HCT116 (cell line): ENCODE data around the gene TCF7L2. TPM values are rescaled to one million over a fixed set of nuclear protein-coding genes. Genes with fewer than 3 reads are reported as not detected.

Experiments
- ATAC-seq: fragments of 200-7000 bp; cut with Tn5 transposase; 2 replicates; pipeline ENCODE4 v1.9.1; 2020; ENCODE audit warnings: mild to moderate bottlenecking, moderate library complexity
- BruUV-seq: library from RNA; stranded (reverse); fragments of 400-500 nt; replicated peaks from 2 replicates; lab custom pipeline; 2021; lab: Mats Ljungman, UMichigan
- CTCF ChIA-PET: fragments of 300-600 bp; sonication (Branson Sonifier 250); formaldehyde crosslinking; loops from one replicate; lab custom pipeline; 2021; ENCODE audit warnings: antibody characterized with exemption; lab: Charles Lee
- POLR2A ChIA-PET: fragments of 300-600, 350-600 bp; sonication (Branson Sonifier 250); formaldehyde crosslinking; loops from one replicate; lab custom pipeline; 2021; ENCODE audit warnings: antibody characterized with exemption; lab: Charles Lee
- RAD21 ChIA-PET, 2 experiments: fragments of 300-600 bp; sonication (Branson Sonifier 250); formaldehyde crosslinking; loops; one replicate each; lab custom pipeline; 2023; ENCODE audit warnings: low total read pairs in 2 of 2; ENCODE audit not compliant: uncharacterized antibody in 2 of 2, unreplicated experiment in 2 of 2, low non-redundant PET in 1 of 2; lab: Charles Lee
- DNase-seq: peaks from one replicate; pipeline ENCODE4 v3.0.0-alpha.2; 2010; ENCODE audit warnings: low read depth, low spot score
- H2AFZ ChIP-seq: fragments of 200-600 bp; shearing (Covaris generic), sonication (generic); 2 replicates; pipeline ENCODE4 v1.6.1; 2017; ENCODE audit warnings: low read depth, mixed run types, mixed read lengths, antibody characterized with exemption, low read length; ENCODE audit not compliant: poor library complexity, severe bottlenecking
- H3K27ac ChIP-seq: 2 replicates; pipeline ENCODE4 v1.5.1; 2012; ENCODE audit warnings: low read depth, low read length
- H3K27me3 ChIP-seq: fragments of 200-600 bp; sonication (generic); 2 replicates; pipeline ENCODE4 v1.6.1; 2016; ENCODE audit warnings: mixed run types, low read length, mixed read lengths; ENCODE audit not compliant: insufficient read depth
- H3K36me3 ChIP-seq, 2 experiments: fragments of 200-500 bp in 1 of 2; fragments of 200-600 bp in 1 of 2; sonication (Bioruptor generic) in 1 of 2; sonication (generic) in 1 of 2; 2 replicates each; pipeline versions ENCODE4 v1.5.1 to v1.6.1; 2014 to 2016; ENCODE audit warnings: low read length in 2 of 2, inconsistent platforms in 1 of 2, mixed read lengths in 1 of 2, mixed run types in 1 of 2; ENCODE audit not compliant: insufficient read depth in 2 of 2, control insufficient read depth in 1 of 2
- H3K4me1 ChIP-seq, 2 experiments: fragments of 200-600 bp in 1 of 2; sonication (generic) in 1 of 2; 2 replicates each; pipeline versions ENCODE4 v1.5.1 to v1.6.1; 2012 to 2017; ENCODE audit warnings: low read length in 2 of 2, inconsistent platforms in 1 of 2, mild to moderate bottlenecking in 1 of 2, mixed read lengths in 1 of 2, mixed run types in 1 of 2, moderate library complexity in 1 of 2; ENCODE audit not compliant: insufficient read depth in 2 of 2, control insufficient read depth in 1 of 2
- H3K4me2 ChIP-seq: fragments of 200-600 bp; sonication (generic); 2 replicates; pipeline ENCODE4 v1.6.1; 2017; ENCODE audit warnings: mixed run types, low read length, mixed read lengths
- H3K4me3 ChIP-seq, 2 experiments: fragments of 200-600 bp in 1 of 2; sonication (generic) in 1 of 2; replicated peaks in 1 of 2; 2 replicates each; pipeline ENCODE4 v1.5.1; 2011 to 2016; ENCODE audit warnings: low read length in 2 of 2, control low read depth in 1 of 2, low read depth in 1 of 2, mild to moderate bottlenecking in 1 of 2, mixed read lengths in 1 of 2, mixed run types in 1 of 2
- H3K79me2 ChIP-seq: fragments of 200-600 bp; sonication (generic); 2 replicates; pipeline ENCODE4 v1.6.1; 2017; ENCODE audit warnings: mild to moderate bottlenecking, mixed run types, low read length, moderate library complexity, mixed read lengths; ENCODE audit not compliant: insufficient read depth
- H3K9ac ChIP-seq: fragments of 200-600 bp; sonication (generic); 2 replicates; pipeline ENCODE4 v1.6.1; 2016; ENCODE audit warnings: low read length, mixed read lengths
- H3K9me2 ChIP-seq: fragments of 200-600 bp; sonication (generic), shearing (Covaris generic); 2 replicates; pipeline ENCODE4 v1.6.1; 2017; ENCODE audit warnings: mixed run types, mild to moderate bottlenecking, moderate library complexity; ENCODE audit not compliant: insufficient read depth
- H3K9me3 ChIP-seq, 2 experiments: fragments of 200-500 bp in 1 of 2; fragments of 200-600 bp in 1 of 2; sonication (Bioruptor generic) in 1 of 2; sonication (generic) in 1 of 2; 2 replicates each; pipeline ENCODE4 v1.6.1; 2014 to 2017; ENCODE audit warnings: low read length in 2 of 2, mixed read lengths in 2 of 2, inconsistent platforms in 1 of 2, low read depth in 1 of 2, mild to moderate bottlenecking in 1 of 2, mixed run types in 1 of 2, moderate library complexity in 1 of 2; ENCODE audit not compliant: control insufficient read depth in 1 of 2, insufficient read depth in 1 of 2
- H4K20me1 ChIP-seq: fragments of 200-600 bp; sonication (generic), shearing (Covaris generic); 2 replicates; pipeline ENCODE4 v1.6.1; 2017; ENCODE audit warnings: mixed run types, mild to moderate bottlenecking, moderate library complexity; ENCODE audit not compliant: insufficient read depth
- CEBPB ChIP-seq: IDR thresholded peaks from 2 replicates; pipeline ENCODE4 v1.6.1; 2012; ENCODE audit warnings: low read depth
- EGR1 ChIP-seq: IDR thresholded peaks from 2 replicates; pipeline ENCODE4 v1.6.1; 2012; ENCODE audit warnings: low read depth
- EZH2 ChIP-seq: fragments of 200-600 bp; sonication (generic); IDR thresholded peaks from 2 replicates; pipeline ENCODE4 v1.6.1; 2017; ENCODE audit warnings: antibody characterized with exemption, mixed run types
- FOSL1 ChIP-seq: IDR thresholded peaks from 2 replicates; pipeline ENCODE4 v1.6.1; 2012; ENCODE audit warnings: low read depth
- JUND ChIP-seq: IDR thresholded peaks from 2 replicates; pipeline ENCODE4 v1.6.1; 2012
- POLR2A ChIP-seq: IDR thresholded peaks from 2 replicates; pipeline ENCODE4 v1.7.0; 2011; ENCODE audit warnings: borderline replicate concordance; ENCODE audit not compliant: insufficient read depth, insufficient read length; ENCODE audit errors: extremely low read depth
- SIN3A ChIP-seq: IDR thresholded peaks from 2 replicates; pipeline ENCODE4 v1.6.1; 2012; ENCODE audit warnings: low read depth
- SP1 ChIP-seq: IDR thresholded peaks from 2 replicates; pipeline ENCODE4 v1.6.1; 2012; ENCODE audit warnings: low read depth
- SRF ChIP-seq: IDR thresholded peaks from 2 replicates; pipeline ENCODE4 v1.6.1; 2012; ENCODE audit warnings: low read depth
- TCF7L2 ChIP-seq: IDR thresholded peaks from 2 replicates; pipeline ENCODE4 v1.7.0; 2011; ENCODE audit warnings: borderline replicate concordance, inconsistent platforms; ENCODE audit not compliant: insufficient read depth, insufficient read length; ENCODE audit errors: extremely low read depth
- ZFX ChIP-seq: fragments of 450-650 bp; IDR thresholded peaks from 2 replicates; pipeline ENCODE4 v1.6.1; 2017
- ZNF274 ChIP-seq: fragments of 200-500 bp; sonication (Bioruptor generic); IDR thresholded peaks from 2 replicates; pipeline ENCODE4 v1.6.1; 2014; ENCODE audit warnings: mild to moderate bottlenecking, low read depth, low read length, inconsistent platforms
- intact Hi-C: fragments of 100-400 bp; cut with micrococcal nuclease; formaldehyde crosslinking; loops from 2 replicates; pipeline ENCODE4 v1.10.0; 2022
- total RNA-seq: library from RNA; stranded (reverse); gene quantifications from one replicate; pipeline ENCODE4 v1.2.1, GENCODE V29; 2021; ENCODE audit not compliant: unreplicated experiment
- TF ChIP-seq, protein P1 (sequence below): IDR thresholded peaks from 2 replicates; pipeline ENCODE4 v1.6.1; 2012; ENCODE audit warnings: low read depth
- TF ChIP-seq, protein P2 (sequence below), 3 experiments: fragments of 200-600 bp in 1 of 3; sonication (generic) in 1 of 3; IDR thresholded peaks in 2 of 3; conservative IDR thresholded peaks in 1 of 3; 2 replicates each; pipeline ENCODE4 v1.5.1; 2012 to 2017; ENCODE audit warnings: low read depth in 2 of 3, low read length in 2 of 3, antibody characterized with exemption in 1 of 3, borderline replicate concordance in 1 of 3, control low read depth in 1 of 3, mild to moderate bottlenecking in 1 of 3, mixed read lengths in 1 of 3, mixed run types in 1 of 3, moderate library complexity in 1 of 3; ENCODE audit not compliant: insufficient read depth in 1 of 3
- TF ChIP-seq, protein P3 (sequence below): IDR thresholded peaks from 2 replicates; pipeline ENCODE4 v1.6.1; 2012

Gene TCF7L2
- total RNA-seq, 1 experiment from 2014 or later = 164 TPM

DNA sequence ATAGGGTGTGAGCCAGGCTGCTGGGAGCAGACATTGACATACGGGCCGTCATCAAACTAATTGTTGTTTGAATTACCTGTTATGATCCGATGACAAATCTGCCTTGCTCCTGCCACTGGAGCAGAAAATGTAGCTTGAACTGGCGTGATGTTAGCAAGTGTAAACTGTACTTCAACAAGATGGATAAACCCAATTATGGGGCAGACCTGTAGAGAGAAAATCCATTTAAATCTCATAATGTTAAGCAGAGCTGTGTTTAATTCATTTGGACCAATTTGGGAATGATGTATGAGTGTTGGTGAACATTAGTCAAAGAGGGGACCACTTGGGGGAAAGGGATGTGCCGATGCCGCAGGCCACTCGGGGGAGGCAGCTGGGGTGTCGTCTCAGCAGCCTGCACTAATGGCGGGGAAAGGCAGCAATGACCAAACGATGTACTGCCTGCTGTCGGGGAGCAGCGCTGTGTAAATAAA, 27.4 kb downstream of the TCF7L2 start:
- POLR2A ChIA-PET = interaction anchor here (1.1 kb wide), 1 partner anchor 22 kb away, joined by 3 read pairs; no protein-coding TSS in a partner anchor
- intact Hi-C loops = no loop called here
- no peaks in the 10 kb centered on the region for H3K27me3 ChIP-seq

More for the DNA sequence above, 27.4 kb downstream of the TCF7L2 start:
- H3K79me2 ChIP-seq = peaks cover 100% of the 10 kb centered on the region
- no peak overlapping the region for H3K4me3 ChIP-seq
- no peak for ATAC-seq
- BruUV-seq = no TSS peak
- TF ChIP-seq SP1 (no peak), EZH2 (no peak), CEBPB (no peak), SRF (no peak), ZNF274 (no peak), POLR2A (no peak), FOSL1 (no peak), ZFX (no peak), SIN3A (no peak), EGR1 (no peak), TCF7L2 (no peak), JUND (no peak)
- TF ChIP-seq, protein P1, sequence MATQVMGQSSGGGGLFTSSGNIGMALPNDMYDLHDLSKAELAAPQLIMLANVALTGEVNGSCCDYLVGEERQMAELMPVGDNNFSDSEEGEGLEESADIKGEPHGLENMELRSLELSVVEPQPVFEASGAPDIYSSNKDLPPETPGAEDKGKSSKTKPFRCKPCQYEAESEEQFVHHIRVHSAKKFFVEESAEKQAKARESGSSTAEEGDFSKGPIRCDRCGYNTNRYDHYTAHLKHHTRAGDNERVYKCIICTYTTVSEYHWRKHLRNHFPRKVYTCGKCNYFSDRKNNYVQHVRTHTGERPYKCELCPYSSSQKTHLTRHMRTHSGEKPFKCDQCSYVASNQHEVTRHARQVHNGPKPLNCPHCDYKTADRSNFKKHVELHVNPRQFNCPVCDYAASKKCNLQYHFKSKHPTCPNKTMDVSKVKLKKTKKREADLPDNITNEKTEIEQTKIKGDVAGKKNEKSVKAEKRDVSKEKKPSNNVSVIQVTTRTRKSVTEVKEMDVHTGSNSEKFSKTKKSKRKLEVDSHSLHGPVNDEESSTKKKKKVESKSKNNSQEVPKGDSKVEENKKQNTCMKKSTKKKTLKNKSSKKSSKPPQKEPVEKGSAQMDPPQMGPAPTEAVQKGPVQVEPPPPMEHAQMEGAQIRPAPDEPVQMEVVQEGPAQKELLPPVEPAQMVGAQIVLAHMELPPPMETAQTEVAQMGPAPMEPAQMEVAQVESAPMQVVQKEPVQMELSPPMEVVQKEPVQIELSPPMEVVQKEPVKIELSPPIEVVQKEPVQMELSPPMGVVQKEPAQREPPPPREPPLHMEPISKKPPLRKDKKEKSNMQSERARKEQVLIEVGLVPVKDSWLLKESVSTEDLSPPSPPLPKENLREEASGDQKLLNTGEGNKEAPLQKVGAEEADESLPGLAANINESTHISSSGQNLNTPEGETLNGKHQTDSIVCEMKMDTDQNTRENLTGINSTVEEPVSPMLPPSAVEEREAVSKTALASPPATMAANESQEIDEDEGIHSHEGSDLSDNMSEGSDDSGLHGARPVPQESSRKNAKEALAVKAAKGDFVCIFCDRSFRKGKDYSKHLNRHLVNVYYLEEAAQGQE = no peak
- TF ChIP-seq, protein P2, sequence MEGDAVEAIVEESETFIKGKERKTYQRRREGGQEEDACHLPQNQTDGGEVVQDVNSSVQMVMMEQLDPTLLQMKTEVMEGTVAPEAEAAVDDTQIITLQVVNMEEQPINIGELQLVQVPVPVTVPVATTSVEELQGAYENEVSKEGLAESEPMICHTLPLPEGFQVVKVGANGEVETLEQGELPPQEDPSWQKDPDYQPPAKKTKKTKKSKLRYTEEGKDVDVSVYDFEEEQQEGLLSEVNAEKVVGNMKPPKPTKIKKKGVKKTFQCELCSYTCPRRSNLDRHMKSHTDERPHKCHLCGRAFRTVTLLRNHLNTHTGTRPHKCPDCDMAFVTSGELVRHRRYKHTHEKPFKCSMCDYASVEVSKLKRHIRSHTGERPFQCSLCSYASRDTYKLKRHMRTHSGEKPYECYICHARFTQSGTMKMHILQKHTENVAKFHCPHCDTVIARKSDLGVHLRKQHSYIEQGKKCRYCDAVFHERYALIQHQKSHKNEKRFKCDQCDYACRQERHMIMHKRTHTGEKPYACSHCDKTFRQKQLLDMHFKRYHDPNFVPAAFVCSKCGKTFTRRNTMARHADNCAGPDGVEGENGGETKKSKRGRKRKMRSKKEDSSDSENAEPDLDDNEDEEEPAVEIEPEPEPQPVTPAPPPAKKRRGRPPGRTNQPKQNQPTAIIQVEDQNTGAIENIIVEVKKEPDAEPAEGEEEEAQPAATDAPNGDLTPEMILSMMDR (IDR thresholded peaks at IDR 0.05 in 2 of 3, conservative IDR thresholded peaks at IDR 0.05 in 1 of 3; ENCODE audit: borderline replicate concordance in 1 of 3, insufficient read depth in 1 of 3, low read depth in 2 of 3, low read length in 2 of 3) = no peak
- TF ChIP-seq, protein P3, sequence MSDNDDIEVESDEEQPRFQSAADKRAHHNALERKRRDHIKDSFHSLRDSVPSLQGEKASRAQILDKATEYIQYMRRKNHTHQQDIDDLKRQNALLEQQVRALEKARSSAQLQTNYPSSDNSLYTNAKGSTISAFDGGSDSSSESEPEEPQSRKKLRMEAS = no peak
- no peaks in the 10 kb centered on the region for H3K9me2 ChIP-seq
- CTCF ChIA-PET = no interaction called here
- peaks cover 67 to 75% of the 10 kb centered on the region in 2 experiments for H3K36me3 ChIP-seq
- RAD21 ChIA-PET = no interaction called here
- no peak overlapping the region for H2AFZ ChIP-seq
- no peak overlapping the region for H3K4me2 ChIP-seq
- H3K9me3 ChIP-seq = no peaks in the 10 kb centered on the region
- H3K27ac ChIP-seq = no peak overlapping the region
- H3K9ac ChIP-seq = no peak overlapping the region
- H3K4me1 ChIP-seq = peaks cover 9 to 13% of the 10 kb centered on the region in 2 experiments; a peak in 2 of 4 replicates
- DNase-seq = no peak
- H4K20me1 ChIP-seq = peaks cover 58% of the 10 kb centered on the region
